ENCODE results near the gene TM7SF3. TPM values are rescaled to one million over a fixed set of nuclear protein-coding genes. Genes with fewer than 3 reads are reported as not detected.
"Not testable (repeated sequence)": the region's sequence is repeated elsewhere in the genome, so short reads cannot be mapped to it uniquely, and the experiment has no call there.

The TM7SF3 gene, protein sequence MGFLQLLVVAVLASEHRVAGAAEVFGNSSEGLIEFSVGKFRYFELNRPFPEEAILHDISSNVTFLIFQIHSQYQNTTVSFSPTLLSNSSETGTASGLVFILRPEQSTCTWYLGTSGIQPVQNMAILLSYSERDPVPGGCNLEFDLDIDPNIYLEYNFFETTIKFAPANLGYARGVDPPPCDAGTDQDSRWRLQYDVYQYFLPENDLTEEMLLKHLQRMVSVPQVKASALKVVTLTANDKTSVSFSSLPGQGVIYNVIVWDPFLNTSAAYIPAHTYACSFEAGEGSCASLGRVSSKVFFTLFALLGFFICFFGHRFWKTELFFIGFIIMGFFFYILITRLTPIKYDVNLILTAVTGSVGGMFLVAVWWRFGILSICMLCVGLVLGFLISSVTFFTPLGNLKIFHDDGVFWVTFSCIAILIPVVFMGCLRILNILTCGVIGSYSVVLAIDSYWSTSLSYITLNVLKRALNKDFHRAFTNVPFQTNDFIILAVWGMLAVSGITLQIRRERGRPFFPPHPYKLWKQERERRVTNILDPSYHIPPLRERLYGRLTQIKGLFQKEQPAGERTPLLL
- total RNA-seq: 80.0 and 109 TPM in 2 replicates

DNA sequence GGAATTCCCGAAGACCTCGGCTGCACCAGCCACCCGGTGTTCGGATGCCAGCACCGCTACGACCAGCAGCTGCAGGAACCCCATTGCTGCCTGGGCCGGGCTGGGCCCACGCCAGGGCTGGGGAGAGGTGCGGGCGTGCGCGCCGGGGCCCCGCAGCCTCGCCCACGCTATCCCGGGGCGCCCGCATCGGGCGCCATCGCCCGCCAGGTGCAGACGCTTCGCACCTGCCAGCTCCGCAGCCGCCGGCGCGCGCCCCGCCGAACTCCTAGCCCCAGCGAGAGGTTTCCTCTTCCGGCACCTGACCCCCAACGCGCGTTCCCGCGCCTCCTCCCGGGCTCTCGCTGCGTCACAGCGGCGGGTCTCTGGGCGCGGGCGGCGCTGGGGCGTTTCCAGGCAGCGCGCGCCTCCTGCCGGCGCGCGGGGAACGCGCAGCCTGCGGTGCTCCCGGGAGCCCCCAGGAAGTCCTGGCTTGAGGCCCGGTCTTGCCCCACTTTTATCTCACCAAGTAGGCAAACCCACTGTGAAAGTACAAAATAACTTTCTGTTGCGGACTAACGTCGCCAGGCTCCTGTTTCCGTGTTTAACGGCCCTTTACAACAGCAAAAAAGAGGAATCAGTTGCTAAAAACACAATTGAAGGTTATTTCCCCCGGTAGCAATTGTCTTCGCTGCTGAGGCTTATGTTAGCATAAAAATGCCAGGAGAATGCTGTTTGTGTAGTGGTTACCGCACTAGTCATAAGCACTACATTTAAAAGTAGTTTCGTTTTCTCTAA lies at the start of gene TM7SF3:
TM7SF3 (minus strand) TSS at position 300 of the 774 bp plus-strand sequence; CDS start at position 84, 216 bp downstream.
- peak; percentile 92 for DNase-seq

DNA sequence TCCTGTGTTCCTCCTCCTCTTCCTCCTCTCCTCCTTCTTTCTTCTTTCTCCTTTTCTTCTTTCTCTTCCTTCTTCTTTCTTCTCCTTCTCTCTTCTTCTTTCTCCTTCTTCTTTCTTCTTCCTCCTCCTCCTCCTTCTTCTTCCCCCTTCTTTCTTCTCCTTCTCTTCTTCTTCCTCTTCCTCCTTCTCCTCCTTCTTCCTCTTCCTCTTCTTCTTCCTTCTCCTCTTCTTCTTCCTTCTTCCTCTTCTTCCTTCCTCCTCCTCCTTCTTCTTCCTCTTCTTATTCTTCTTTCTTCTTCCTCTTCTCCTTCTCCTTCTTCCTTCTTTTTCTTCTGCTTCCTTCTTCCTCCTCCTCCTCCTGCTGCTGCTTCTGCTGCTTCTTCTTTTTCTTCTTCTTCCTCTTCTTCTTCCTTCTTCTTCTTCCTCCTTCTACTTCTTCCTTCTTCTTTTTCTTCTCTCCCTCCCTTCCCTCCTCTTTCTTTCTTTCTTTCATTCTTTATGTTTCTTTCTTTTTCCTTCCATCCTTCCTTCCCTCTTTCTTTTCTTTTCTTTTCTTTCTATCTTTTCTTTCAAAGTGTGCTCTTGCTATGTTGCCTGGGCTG lies 49.2 kb upstream of the TM7SF3 start:
- DNase-seq: no peak

DNA sequence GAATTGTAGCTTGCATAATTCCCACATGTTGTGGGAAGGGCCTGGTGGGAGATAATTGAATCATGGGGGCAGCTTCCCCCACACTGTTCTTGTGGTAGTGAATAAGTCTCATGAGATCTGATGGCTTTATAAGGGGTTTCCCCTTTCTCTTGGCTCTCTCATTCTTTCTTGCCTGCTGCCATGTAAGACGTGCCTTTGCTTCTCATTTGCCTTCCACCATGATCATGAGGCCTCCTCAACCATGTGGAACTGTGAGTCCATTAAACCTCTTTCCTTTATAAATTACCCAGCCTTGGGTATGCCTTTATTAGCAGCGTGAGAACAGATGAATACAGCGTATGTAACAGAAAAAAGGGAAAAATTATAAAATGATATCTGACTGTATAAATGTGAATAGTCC lies 47.1 kb upstream of the TM7SF3 start:
- DNase-seq: no peak

- no peak for DNase-seq
Measured at GRCh38 chr12:27060740-27061139, 46.6 kb upstream of the TM7SF3 start.

DNA sequence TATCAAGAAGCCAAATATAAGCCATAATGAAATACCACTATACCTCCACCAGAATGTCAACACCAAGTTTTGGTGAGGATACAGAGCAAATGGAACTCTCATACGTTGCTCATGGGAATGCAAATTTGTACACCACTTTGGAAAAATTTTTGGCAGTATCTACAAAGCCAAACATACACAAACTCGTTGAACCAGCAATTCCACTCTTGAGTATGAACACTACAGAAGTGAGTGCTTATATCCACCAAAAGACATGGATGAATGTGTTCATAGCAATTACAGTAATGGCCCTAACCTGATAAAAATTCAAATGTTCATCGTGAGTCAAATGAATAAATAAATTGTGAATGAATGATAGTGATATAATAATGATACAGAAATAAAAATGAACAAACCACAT lies 43.4 kb upstream of the TM7SF3 start:
- DNase-seq: no peak

GRCh38 chr12:27055966-27056365 lies 41.8 kb upstream of the TM7SF3 start:
- DNase-seq: no peak

DNA sequence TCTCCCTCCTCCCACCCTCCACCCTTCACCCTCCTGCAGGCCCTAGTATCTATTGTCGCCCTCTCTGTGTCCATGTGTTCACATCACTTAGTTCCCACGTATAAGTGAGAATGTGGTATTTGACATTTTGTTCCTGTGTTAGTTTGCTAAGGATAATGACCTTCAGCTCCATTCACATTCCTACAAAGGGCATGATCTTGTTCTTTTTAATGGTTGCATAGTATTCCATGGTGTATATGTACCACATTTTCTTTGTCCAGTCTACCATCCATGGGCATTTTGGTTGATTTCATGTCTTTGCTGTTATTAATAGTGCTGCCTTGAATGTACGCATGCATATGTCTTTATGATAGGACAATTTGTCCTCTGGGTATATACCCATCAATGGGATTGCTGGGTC lies 38.6 kb upstream of the TM7SF3 start:
- DNase-seq: no peak

DNA sequence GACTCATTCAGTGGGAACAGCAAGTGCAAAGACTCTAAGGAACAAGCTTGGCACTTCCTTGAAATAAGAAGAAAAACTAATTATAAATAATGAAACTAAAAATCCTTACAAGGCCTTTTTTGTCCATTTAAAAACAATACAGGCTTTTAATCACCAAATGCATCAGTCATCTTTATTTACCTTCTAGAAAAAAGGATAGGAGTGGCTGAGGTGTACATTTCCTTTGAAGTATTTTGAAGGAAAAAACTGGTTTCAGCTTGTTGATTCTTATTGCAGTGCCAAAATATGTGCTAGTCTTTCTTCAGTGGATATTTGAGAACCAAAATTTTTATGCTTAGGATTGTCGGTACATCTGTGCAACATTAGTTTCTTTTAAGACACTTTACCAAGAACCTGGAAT lies 38.0 kb upstream of the TM7SF3 start:
- DNase-seq: no peak

- DNase-seq: peak; percentile 30
Measured at GRCh38 chr12:27048822-27049752, 34.9 kb upstream of the TM7SF3 start.

DNA sequence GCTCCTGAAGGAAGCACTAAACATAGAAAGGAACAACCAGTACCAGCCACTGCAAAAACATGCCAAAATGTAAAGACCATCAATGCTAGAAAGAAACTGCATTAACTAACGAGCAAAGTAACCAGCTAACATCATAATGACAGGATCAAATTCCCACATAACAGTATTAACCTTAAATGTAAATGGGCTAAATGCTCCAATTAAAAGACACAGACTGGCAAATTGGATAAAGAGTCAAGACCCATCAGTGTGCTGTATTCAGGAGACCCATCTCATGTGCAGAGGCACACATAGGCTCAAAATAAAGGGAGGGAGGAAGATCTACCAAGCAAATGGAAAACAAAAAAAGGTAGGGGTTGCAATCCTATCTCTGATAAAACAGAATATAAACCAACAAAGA lies 27.8 kb upstream of the TM7SF3 start:
- not testable (repeated sequence) for DNase-seq

DNA sequence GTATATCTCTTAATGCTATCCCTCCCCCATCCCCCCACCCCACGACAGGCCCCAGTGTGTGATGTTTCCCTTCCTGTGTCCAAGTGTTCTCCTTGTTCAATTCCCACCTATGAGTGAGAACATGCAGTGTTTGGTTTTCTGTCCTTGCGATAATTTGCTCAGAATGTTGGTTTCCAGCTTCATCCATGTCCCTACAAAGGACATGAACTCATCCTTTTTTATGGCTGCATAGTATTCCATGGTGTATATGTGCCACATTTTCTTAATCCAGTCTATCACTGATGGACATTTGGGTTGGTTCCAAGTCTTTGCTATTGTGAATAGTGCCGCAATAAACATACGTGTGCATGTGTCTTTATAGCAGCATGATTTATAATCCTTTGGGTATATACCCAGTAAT lies 26.5 kb upstream of the TM7SF3 start:
- DNase-seq: not testable (repeated sequence)

GRCh38 chr12:27034607-27035293 lies 20.6 kb upstream of the TM7SF3 start:
- DNase-seq: no peak

- no peak for DNase-seq
Measured at GRCh38 chr12:27032679-27033078, 18.5 kb upstream of the TM7SF3 start.

GRCh38 chr12:27031531-27031930 lies 17.3 kb upstream of the TM7SF3 start:
- DNase-seq: no peak

- no peak for DNase-seq
Measured at GRCh38 chr12:27026257-27026656, 12.1 kb upstream of the TM7SF3 start.

- DNase-seq: no peak
Measured at GRCh38 chr12:27025116-27025515, 10.9 kb upstream of the TM7SF3 start.

DNA sequence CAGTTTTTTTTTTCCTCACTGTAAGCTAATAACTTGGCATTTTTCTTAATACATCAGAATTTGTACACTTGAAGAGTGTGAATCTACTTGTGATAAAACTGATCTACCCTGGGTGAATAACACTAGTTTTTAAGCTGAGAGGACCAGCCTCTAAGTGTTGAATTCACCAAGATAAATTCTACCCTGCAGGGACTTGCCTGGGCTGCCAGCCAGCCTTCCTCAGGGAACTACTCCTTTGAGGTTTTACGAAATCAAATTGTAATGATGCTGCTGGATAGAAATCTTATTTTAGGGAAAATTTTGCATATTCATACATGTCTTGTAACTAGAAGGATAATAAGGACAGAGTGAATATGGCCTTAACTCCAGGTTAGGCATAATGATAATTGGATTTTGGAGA lies 10.1 kb upstream of the TM7SF3 start:
- no peak for DNase-seq

DNA sequence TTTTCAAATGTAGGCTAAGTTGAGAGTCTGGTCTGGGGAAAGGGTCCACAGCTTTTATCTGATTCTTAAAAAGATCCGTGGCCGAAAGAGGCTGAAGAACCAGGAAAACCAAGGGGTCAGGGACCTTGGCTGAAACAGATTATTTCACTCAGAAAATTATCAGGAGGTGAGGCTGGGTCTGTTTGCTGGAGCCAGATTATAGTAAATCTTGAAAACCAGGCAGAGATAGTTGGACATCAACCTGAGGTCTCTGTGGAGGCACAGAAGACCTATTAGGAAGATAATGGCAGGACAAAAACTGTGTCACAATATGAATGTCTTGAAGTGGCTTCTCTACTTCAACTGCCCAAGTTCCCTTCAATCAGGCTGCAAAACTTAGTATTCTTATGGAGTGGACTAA lies 6.6 kb upstream of the TM7SF3 start:
- DNase-seq: no peak

- no peak for DNase-seq
Measured at GRCh38 chr12:27018037-27018436, 3.9 kb upstream of the TM7SF3 start.

GRCh38 chr12:27017163-27017823 lies 3.1 kb upstream of the TM7SF3 start:
- DNase-seq: not testable (repeated sequence)

DNA sequence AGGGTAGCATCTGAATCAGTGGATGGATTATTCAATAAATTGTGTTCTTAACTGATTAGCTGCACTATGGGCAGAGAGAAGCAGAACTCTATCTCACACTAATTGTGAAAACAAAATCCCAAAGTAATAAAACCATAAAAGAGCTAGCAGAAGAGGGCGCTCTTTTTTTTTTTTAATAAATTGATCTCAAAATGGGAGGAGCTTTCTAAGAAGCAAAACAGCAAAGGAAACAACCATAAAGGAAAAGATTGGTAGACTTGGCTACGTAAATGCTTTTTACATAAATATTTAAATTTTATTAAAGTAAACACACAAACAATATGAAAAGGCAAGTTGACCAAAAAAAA lies 1.5 kb upstream of the TM7SF3 start:
- peak; percentile 64 for DNase-seq

Measured in dermis blood vessel endothelial cell (primary cell).